22Rv1 (cell line): Measurements from ENCODE around the gene BDKRB1.

Experiments
- ZFX ChIP-seq: fragments of 450-650 bp; IDR thresholded peaks from 2 replicates; pipeline ENCODE4 v1.6.1; 2017; ENCODE audit warnings: antibody characterized with exemption, borderline replicate concordance
- TF ChIP-seq, protein P1 (sequence below): fragments of 450-650 bp; IDR thresholded peaks from 2 replicates; pipeline ENCODE4 v1.5.1; 2017; ENCODE audit warnings: mild to moderate bottlenecking

DNA sequence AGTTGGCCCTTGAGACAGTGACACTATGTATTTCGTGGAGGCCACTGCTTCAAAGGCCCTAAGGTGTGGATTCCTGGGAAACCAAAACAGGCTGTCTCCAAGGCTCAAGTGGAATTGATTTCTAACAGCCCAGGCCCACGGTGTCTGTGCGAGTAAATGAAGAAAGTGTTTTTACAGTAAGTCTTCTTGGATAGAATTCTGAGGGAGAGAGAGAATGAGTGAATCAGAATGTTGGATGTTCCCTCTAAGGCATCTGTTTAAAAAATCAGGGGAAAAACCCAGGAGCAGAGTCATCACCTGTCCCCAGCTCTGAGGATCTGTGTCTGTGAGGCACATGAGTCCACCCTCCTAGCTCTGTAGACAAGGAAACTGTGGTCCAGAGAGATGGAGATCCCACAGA is 22.3 kb upstream of the BDKRB1 start:
- TF ChIP-seq, protein P1, sequence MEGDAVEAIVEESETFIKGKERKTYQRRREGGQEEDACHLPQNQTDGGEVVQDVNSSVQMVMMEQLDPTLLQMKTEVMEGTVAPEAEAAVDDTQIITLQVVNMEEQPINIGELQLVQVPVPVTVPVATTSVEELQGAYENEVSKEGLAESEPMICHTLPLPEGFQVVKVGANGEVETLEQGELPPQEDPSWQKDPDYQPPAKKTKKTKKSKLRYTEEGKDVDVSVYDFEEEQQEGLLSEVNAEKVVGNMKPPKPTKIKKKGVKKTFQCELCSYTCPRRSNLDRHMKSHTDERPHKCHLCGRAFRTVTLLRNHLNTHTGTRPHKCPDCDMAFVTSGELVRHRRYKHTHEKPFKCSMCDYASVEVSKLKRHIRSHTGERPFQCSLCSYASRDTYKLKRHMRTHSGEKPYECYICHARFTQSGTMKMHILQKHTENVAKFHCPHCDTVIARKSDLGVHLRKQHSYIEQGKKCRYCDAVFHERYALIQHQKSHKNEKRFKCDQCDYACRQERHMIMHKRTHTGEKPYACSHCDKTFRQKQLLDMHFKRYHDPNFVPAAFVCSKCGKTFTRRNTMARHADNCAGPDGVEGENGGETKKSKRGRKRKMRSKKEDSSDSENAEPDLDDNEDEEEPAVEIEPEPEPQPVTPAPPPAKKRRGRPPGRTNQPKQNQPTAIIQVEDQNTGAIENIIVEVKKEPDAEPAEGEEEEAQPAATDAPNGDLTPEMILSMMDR: no peak
- TF ChIP-seq ZFX: no peak
